ENCODE measurements around the gene AGR2. TPM values are rescaled to one million over a fixed set of nuclear protein-coding genes. Genes with fewer than 3 reads are reported as not detected.

AGR2 gene
- total RNA-seq, 1 experiment from 2014 or later: 140 TPM

GRCh38 chr7:16836481-16836880, 31.7 kb upstream of the AGR2 start:
- no peaks in the 10 kb centered on the region for H3K27me3 ChIP-seq (ENCODE audit: low read length)
- H3K9me3 ChIP-seq (ENCODE audit: low read length): no peaks in the 10 kb centered on the region
- DNase-seq (no peak), ATAC-seq (no peak)
- POLR2A ChIA-PET (ENCODE audit: unreplicated experiment): no interaction called here
- H2AFZ ChIP-seq (ENCODE audit: low read length): no peak overlapping the region
- TF ChIP-seq EZH2phosphoT487 (IDR thresholded peaks at IDR 0.05; ENCODE audit: borderline replicate concordance, low read length) (no peak), EZH2 (IDR thresholded peaks at IDR 0.05; ENCODE audit: low read length, unreplicated experiment) (no peak), CTCF (conservative IDR thresholded peaks at IDR 0.05; ENCODE audit: low read depth, low read length) (no peak)
- H3K27ac ChIP-seq (ENCODE audit: low read length): no peak overlapping the region
- no peaks in the 10 kb centered on the region for H3K4me1 ChIP-seq (ENCODE audit: insufficient read depth, low read length)
- H3K9me2 ChIP-seq (replicated peaks; ENCODE audit: low read length): no peaks in the 10 kb centered on the region
- intact Hi-C loops (cut with micrococcal nuclease): no loop called here
- H3K36me3 ChIP-seq (ENCODE audit: low read depth, low read length): no peaks in the 10 kb centered on the region; the same call in 1 of the 2 replicates
- H3K4me2 ChIP-seq (ENCODE audit: low read length): no peak overlapping the region
- H3K9ac ChIP-seq (ENCODE audit: low read length): no peak overlapping the region
- H3K4me3 ChIP-seq (ENCODE audit: low read length): no peak overlapping the region
- no peaks in the 10 kb centered on the region for H3F3A ChIP-seq (ENCODE audit: low read length, unreplicated experiment)
- no TSS peak for BruUV-seq (replicated peaks)
- H3K79me2 ChIP-seq (ENCODE audit: low read length): no peaks in the 10 kb centered on the region
- CTCF ChIA-PET: no interaction called here
- H4K20me1 ChIP-seq (ENCODE audit: low read length): no peaks in the 10 kb centered on the region

GRCh38 chr7:16833373-16833772, 28.6 kb upstream of the AGR2 start:
- H3K9ac ChIP-seq (ENCODE audit: low read length): no peak overlapping the region
- ChIA-PET POLR2A (ENCODE audit: unreplicated experiment) (no interaction called here), CTCF (no interaction called here)
- no peaks in the 10 kb centered on the region for H3K9me3 ChIP-seq (ENCODE audit: low read length)
- H3K36me3 ChIP-seq (ENCODE audit: low read depth, low read length): no peaks in the 10 kb centered on the region; the same call in 1 of the 2 replicates
- H3K4me3 ChIP-seq (ENCODE audit: low read length): no peak overlapping the region
- DNase-seq (no peak), ATAC-seq (no peak)
- H3K79me2 ChIP-seq (ENCODE audit: low read length): no peaks in the 10 kb centered on the region
- H3F3A ChIP-seq (ENCODE audit: low read length, unreplicated experiment): no peaks in the 10 kb centered on the region
- H3K27ac ChIP-seq (ENCODE audit: low read length): no peak overlapping the region
- intact Hi-C loops (cut with micrococcal nuclease): no loop called here
- no peak overlapping the region for H2AFZ ChIP-seq (ENCODE audit: low read length)
- H4K20me1 ChIP-seq (ENCODE audit: low read length): no peaks in the 10 kb centered on the region
- no peaks in the 10 kb centered on the region for H3K27me3 ChIP-seq (ENCODE audit: low read length)
- TF ChIP-seq CTCF (conservative IDR thresholded peaks at IDR 0.05; ENCODE audit: low read depth, low read length) (no peak), EZH2 (IDR thresholded peaks at IDR 0.05; ENCODE audit: low read length, unreplicated experiment) (no peak), EZH2phosphoT487 (IDR thresholded peaks at IDR 0.05; ENCODE audit: borderline replicate concordance, low read length) (no peak)
- H3K4me1 ChIP-seq (ENCODE audit: insufficient read depth, low read length): no peaks in the 10 kb centered on the region
- no peak overlapping the region for H3K4me2 ChIP-seq (ENCODE audit: low read length)
- H3K9me2 ChIP-seq (replicated peaks; ENCODE audit: low read length): no peaks in the 10 kb centered on the region
- no TSS peak for BruUV-seq (replicated peaks)

DNA sequence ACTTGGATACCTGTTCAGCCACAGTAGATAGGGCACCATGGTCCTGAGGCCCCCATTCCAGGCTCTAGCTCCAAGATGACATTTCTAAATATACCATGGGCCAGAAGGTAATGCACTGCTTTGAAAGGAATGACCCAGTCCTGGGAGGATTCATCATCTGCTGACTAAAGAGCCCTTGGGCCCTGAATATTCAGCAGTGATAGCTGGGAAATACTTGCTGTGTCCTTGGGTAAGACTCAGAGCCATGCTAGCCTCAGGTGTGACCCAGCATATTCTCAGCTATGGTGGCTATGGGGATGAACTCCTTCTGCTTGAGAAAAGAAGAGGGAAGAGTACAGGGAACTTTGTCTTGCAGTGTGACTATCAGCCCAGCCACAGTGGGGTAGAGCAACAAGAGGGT, 21.3 kb upstream of the AGR2 start:
- BruUV-seq (replicated peaks): no TSS peak
- Histone ChIP-seq H3F3A (ENCODE audit: low read length, unreplicated experiment) (no peaks in the 10 kb centered on the region), H3K9ac (ENCODE audit: low read length) (no peak overlapping the region), H3K4me1 (ENCODE audit: insufficient read depth, low read length) (no peaks in the 10 kb centered on the region), H3K27ac (ENCODE audit: low read length) (no peak overlapping the region), H3K9me3 (ENCODE audit: low read length) (no peaks in the 10 kb centered on the region), H3K79me2 (ENCODE audit: low read length) (no peaks in the 10 kb centered on the region), H4K20me1 (ENCODE audit: low read length) (no peaks in the 10 kb centered on the region), H3K4me3 (ENCODE audit: low read length) (no peak overlapping the region), H3K4me2 (ENCODE audit: low read length) (no peak overlapping the region), H3K36me3 (ENCODE audit: low read depth, low read length) (no peaks in the 10 kb centered on the region), H2AFZ (ENCODE audit: low read length) (no peak overlapping the region), H3K27me3 (ENCODE audit: low read length) (no peaks in the 10 kb centered on the region), H3K9me2 (replicated peaks; ENCODE audit: low read length) (no peaks in the 10 kb centered on the region)
- ChIA-PET POLR2A (ENCODE audit: unreplicated experiment) (no interaction called here), CTCF (no interaction called here)
- DNase-seq: no peak
- no peak for TF ChIP-seq CTCF (conservative IDR thresholded peaks at IDR 0.05; ENCODE audit: low read depth, low read length)
- no peak for TF ChIP-seq EZH2phosphoT487 (IDR thresholded peaks at IDR 0.05; ENCODE audit: borderline replicate concordance, low read length)
- no peak for TF ChIP-seq EZH2 (IDR thresholded peaks at IDR 0.05; ENCODE audit: low read length, unreplicated experiment)
- no peak for ATAC-seq
- intact Hi-C loops (cut with micrococcal nuclease): no loop called here
